ENCODE results near the gene NRN1L.
A peak's percentile ranks its signal among the peaks of the same experiment; 100 is the strongest.

The NRN1L gene

DNA sequence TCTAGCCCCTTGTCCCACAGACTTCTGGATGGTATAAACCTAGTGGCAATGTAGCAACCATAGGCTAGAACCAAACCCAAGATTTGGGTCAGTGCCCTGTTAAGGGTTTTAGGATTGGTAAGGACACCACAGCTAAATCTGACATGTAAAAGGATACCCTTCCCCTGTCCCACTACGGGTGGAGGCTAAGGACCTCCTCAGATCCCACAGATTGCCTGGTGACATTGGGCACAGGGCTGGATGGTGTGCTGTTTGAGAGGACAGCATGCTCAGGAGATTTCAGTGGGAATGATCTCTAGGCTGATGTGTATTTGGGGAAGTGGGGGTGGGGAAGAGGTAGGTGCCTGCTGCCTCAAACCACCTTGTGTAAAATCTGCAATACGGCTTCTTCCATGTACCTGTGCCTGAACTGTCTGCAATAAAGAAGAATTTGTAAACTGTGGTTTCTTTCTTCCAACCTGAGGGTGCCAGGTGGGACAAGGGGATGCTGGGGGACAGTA is 12.5 kb upstream of the NRN1L start:
- TF ChIP-seq, protein P1, sequence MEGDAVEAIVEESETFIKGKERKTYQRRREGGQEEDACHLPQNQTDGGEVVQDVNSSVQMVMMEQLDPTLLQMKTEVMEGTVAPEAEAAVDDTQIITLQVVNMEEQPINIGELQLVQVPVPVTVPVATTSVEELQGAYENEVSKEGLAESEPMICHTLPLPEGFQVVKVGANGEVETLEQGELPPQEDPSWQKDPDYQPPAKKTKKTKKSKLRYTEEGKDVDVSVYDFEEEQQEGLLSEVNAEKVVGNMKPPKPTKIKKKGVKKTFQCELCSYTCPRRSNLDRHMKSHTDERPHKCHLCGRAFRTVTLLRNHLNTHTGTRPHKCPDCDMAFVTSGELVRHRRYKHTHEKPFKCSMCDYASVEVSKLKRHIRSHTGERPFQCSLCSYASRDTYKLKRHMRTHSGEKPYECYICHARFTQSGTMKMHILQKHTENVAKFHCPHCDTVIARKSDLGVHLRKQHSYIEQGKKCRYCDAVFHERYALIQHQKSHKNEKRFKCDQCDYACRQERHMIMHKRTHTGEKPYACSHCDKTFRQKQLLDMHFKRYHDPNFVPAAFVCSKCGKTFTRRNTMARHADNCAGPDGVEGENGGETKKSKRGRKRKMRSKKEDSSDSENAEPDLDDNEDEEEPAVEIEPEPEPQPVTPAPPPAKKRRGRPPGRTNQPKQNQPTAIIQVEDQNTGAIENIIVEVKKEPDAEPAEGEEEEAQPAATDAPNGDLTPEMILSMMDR (IDR thresholded peaks at IDR 0.05; ENCODE audit: low read depth, low read length) = no peak
- no peak overlapping the region for H3K4me3 ChIP-seq (ENCODE audit: low read depth, low read length)

GRCh38 chr16:67872631-67873434 is 11.9 kb upstream of the NRN1L start, which contains the start of gene EDC4:
Gene EDC4, plus strand, starts transcription at chr16:67873052. Its CDS starts 210 bp downstream, at chr16:67873262.
- TF ChIP-seq, protein P1 (IDR thresholded peaks at IDR 0.05; ENCODE audit: low read depth, low read length) = no peak
- peak within 1 kb of the TSS; percentile 97 for H3K4me3 ChIP-seq (ENCODE audit: low read depth, low read length)

DNA sequence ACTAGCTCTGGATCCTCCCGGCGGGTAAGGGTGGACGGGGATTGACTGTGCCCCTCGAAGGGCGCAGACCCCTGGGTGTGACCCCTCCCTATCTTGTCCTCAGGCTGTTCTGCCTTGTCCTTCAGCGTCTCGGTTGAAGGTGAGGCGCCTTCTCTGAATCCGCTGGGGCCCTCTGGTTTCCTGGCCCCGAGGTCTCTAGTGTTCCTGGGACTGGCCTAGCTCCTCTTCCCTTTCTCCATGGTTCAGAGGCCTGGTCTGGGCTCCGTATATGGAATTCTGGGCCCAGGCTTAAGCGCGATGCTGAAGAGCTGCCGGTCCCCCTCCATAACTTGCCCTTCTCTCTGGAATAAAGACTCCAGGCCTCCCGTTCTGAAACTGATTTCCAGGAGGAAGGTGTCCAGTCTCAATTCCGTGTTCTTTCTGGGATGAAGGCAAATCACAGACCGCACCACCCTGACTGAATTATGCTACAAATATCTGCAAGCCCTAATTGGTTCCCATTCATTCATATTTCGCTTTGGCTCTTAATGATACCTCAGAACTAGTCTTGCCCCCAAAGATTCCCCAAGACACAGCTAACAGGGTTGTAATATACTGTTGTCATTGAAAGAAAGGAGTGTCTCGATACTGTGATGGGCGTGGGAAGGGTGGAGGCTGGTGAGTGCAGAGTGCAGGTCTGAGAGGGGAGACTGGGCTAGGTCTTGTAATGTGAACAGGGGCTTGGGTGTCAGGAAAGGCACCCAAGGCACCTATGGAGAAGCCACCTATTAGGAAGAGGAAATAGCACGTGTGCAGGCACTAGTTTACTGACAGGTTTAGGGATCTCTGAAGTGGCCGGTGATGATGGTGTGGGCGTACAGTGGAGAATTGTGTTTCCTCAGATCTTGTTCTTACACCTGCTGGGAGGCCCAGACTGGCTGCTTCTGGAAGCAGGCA is 11.0 kb upstream of the NRN1L start:
- TF ChIP-seq, protein P1 (IDR thresholded peaks at IDR 0.05; ENCODE audit: low read depth, low read length) = no peak
- peak overlapping the region; percentile 97 for H3K4me3 ChIP-seq (ENCODE audit: low read depth, low read length)

- peak overlapping the region; percentile 97 for H3K4me3 ChIP-seq (ENCODE audit: low read depth, low read length)
- TF ChIP-seq, protein P1 (IDR thresholded peaks at IDR 0.05; ENCODE audit: low read depth, low read length) = no peak
These were observed 10.3 kb upstream of the NRN1L start for GRCh38 chr16:67874372-67874771.

GRCh38 chr16:67877064-67877463 is 7.6 kb upstream of the NRN1L start:
- TF ChIP-seq, protein P1 (IDR thresholded peaks at IDR 0.05; ENCODE audit: low read depth, low read length) = no peak
- no peak overlapping the region for H3K4me3 ChIP-seq (ENCODE audit: low read depth, low read length)

GRCh38 chr16:67878232-67878631 is 6.5 kb upstream of the NRN1L start:
- TF ChIP-seq, protein P1 (IDR thresholded peaks at IDR 0.05; ENCODE audit: low read depth, low read length) = no peak
- H3K4me3 ChIP-seq (ENCODE audit: low read depth, low read length) = no peak overlapping the region
